ENCODE results near the gene MYBPC2. TPM values are rescaled to one million over a fixed set of nuclear protein-coding genes. Genes with fewer than 3 reads are reported as not detected.

MYBPC2 gene
- total RNA-seq, 1 donor from 2014 or later = 0.61 TPM

DNA sequence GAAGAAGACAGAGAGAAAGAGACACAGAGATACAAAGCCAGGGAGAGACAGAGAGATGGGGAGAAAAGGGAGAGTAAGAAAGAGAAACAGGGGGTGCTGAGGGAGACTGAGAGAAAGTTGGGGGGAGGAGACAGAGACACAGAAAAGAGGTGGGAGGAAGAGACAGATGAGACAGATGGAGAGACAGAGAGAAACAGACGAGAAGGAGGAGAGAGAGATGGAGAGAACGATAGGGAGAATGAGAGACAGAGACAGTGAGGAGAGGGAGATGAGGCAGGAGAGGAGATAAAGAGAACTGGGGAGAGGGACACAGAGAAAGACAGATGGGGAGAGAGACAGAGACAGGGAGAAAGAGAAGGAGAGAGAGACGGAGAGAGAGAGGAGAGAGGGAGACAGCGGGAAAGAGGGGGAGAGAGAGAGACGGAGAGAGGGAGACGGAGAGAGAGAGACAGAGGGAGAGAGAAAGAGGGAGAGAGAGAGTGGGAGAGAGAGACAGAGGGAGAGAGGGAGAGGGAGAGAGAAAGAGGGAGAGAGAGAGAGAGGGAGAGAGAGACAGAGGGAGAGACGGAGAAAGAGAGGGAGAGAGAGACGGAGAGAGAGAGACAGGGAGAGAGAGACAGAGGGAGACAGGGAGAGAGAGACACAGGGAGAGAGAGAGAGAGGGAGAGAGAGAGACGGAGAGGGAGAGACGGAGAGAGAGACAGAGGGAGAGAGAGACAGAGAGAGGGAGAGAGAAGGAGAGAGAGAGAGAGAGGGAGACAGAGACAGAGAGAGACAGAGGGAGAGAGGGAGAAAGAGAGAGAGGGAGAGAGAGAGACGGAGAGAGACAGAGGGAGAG is 65.7 kb downstream of the MYBPC2 start:
- H3K4me3 Mint-ChIP-seq (ENCODE audit: unreplicated experiment) = no peak overlapping the region
- H3K27ac Mint-ChIP-seq (ENCODE audit: unreplicated experiment) = no peak overlapping the region
- H3K27me3 Mint-ChIP-seq (ENCODE audit: unreplicated experiment) = peaks cover 2% of the 10 kb centered on the region
- DNase-seq = no peak
- no peaks in the 10 kb centered on the region for H3K36me3 Mint-ChIP-seq (ENCODE audit: unreplicated experiment)
- H3K9me3 Mint-ChIP-seq (ENCODE audit: unreplicated experiment) = peaks cover 3% of the 10 kb centered on the region
- TF ChIP-seq CTCF (IDR thresholded peaks at IDR 0.05; ENCODE audit: partially characterized antibody, unreplicated experiment) = no peak
- peaks cover 3% of the 10 kb centered on the region for H3K4me1 Mint-ChIP-seq (ENCODE audit: low read depth, unreplicated experiment)

DNA sequence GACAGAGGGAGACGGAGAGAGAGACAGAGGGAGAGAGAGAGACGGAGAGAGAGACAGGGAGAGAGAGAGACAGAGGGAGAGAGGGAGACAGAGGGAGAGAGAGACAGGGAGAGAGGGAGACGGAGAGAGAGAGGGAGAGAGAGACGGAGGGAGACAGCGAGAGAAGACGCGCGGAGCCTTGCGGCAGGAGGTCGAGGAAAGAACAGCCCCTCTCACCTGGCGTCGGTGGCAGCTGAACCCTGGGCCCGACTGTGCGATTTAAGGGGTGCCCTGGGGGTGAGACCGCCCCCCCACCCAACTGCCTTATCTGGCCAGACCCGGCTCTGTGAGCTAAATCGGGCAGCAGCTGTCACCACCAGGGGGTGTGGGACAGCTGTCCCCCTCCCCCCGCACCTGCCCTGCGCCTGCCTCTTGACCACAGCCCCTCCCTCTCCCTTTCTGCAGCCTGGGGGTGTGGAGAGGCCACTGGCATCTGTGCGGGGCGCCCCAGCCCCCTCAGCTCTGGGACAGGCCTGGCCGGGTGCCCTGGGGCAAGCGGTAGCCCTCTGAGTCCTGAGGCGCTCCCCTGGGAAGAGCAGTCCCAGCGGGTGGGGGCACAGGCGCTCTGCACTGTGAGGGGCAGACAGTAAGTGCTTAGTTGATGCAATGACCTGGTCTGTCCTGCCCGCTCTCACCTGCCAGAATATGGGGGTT is 67.5 kb downstream of the MYBPC2 start:
- peak overlapping the region; percentile 57 for H3K4me3 Mint-ChIP-seq (ENCODE audit: unreplicated experiment)
- no peak overlapping the region for H3K27ac Mint-ChIP-seq (ENCODE audit: unreplicated experiment)
- H3K36me3 Mint-ChIP-seq (ENCODE audit: unreplicated experiment) = no peaks in the 10 kb centered on the region
- peaks cover 2% of the 10 kb centered on the region for H3K27me3 Mint-ChIP-seq (ENCODE audit: unreplicated experiment)
- peaks cover 3% of the 10 kb centered on the region for H3K9me3 Mint-ChIP-seq (ENCODE audit: unreplicated experiment)
- peaks cover 2% of the 10 kb centered on the region for H3K4me1 Mint-ChIP-seq (ENCODE audit: low read depth, unreplicated experiment)
- peak; percentile 59 for DNase-seq
- TF ChIP-seq CTCF (IDR thresholded peaks at IDR 0.05; ENCODE audit: partially characterized antibody, unreplicated experiment) = no peak

DNA sequence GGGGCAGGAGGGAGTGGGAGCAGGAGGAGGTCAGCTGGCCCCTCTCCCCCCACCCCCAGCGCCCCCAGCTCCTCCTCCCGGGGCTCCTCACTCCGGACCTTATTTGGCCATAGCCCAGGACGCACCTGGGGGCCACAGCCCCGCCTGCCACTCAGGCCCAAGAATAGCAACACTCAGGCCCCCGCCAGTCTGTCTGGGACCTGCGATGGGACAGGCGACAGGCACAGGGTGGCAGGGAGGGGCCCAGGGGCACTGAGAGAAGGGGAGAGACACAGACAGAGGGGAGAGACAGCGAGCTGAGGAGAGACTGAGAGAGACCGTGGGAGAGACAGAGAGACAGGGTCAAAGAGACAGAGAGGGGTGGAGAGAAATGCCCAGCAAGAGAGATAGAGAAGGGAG is 68.1 kb downstream of the MYBPC2 start:
- peak overlapping the region; percentile 48 for H3K27ac Mint-ChIP-seq (ENCODE audit: unreplicated experiment)
- no peak for TF ChIP-seq CTCF (IDR thresholded peaks at IDR 0.05; ENCODE audit: partially characterized antibody, unreplicated experiment)
- peak; percentile 32 for DNase-seq
- no peaks in the 10 kb centered on the region for H3K36me3 Mint-ChIP-seq (ENCODE audit: unreplicated experiment)
- H3K27me3 Mint-ChIP-seq (ENCODE audit: unreplicated experiment) = peaks cover 2% of the 10 kb centered on the region
- no peak overlapping the region for H3K4me3 Mint-ChIP-seq (ENCODE audit: unreplicated experiment)
- H3K9me3 Mint-ChIP-seq (ENCODE audit: unreplicated experiment) = peaks cover 3% of the 10 kb centered on the region
- H3K4me1 Mint-ChIP-seq (ENCODE audit: low read depth, unreplicated experiment) = peaks cover 2% of the 10 kb centered on the region

DNA sequence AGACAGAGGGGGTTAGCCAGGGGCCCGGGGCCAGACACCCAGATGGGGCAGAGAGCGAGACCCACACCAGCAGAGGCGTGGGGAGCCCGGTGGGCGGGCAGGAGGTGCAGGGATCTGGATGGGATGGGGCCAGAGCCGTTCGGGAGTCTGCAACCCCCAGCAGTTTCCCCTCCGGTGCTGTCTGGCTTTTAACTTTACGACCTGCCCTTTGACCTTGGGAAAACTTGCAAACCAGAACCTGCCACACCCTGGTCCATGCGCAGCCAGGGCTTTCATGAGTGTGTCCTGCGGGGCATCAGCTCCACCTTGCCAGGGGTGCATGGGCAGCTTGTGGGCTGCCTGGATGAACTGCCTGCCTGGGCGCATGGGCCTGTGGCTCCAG is 68.5 kb downstream of the MYBPC2 start:
- TF ChIP-seq CTCF (IDR thresholded peaks at IDR 0.05; ENCODE audit: partially characterized antibody, unreplicated experiment) = no peak
- Mint-ChIP-seq H3K4me3 (ENCODE audit: unreplicated experiment) (no peak overlapping the region), H3K9me3 (ENCODE audit: unreplicated experiment) (peaks cover 3% of the 10 kb centered on the region), H3K4me1 (ENCODE audit: low read depth, unreplicated experiment) (peaks cover 2% of the 10 kb centered on the region), H3K36me3 (ENCODE audit: unreplicated experiment) (no peaks in the 10 kb centered on the region), H3K27me3 (ENCODE audit: unreplicated experiment) (peaks cover 2% of the 10 kb centered on the region), H3K27ac (ENCODE audit: unreplicated experiment) (peak overlapping the region; percentile 48)
- DNase-seq = peak; percentile 21
